GM19324 (cell line): ENCODE data around the gene KRTAP5-9.
"Not testable (repeated sequence)": the region's sequence is repeated elsewhere in the genome, so short reads cannot be mapped to it uniquely, and the experiment has no call there.

ENCODE experiments used
- ATAC-seq: cut with Tn5 transposase; IDR thresholded peaks from one replicate; pipeline ENCODE4 v1.9.1; 2021; ENCODE audit warnings: mild to moderate bottlenecking, moderate library complexity; ENCODE audit not compliant: unreplicated experiment, low FRiP score

Gene KRTAP5-9

DNA sequence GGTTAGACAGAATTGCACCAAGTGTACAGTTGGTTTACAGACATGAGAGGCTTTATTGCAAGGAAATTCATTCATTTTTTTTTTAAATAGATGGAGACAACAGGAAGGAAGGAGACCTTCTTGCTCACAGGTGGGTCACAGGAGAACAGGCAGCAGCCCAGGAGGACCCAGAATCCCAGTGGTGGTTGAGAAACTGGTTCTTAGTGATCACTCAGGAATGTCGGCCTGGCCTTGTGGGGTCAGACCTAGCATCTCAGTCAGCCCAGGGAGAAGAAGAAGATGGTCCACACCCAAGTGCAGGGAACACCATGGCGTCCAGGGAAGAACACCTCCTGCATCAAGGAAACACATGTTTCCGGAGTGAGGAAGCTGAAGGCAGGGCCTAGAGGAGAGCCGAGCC lies 33.6 kb downstream of the KRTAP5-9 start:
- ATAC-seq, result no peak

- ATAC-seq, result no peak
These were observed 34.2 kb downstream of the KRTAP5-9 start, which contains the start of gene KRTAP5-11 for GRCh38 chr11:71582309-71582895. KRTAP5-11 (minus strand) TSS chr11:71582875; CDS start chr11:71582837, 38 bp downstream.

- not testable (repeated sequence) for ATAC-seq
These were observed 34.7 kb downstream of the KRTAP5-9 start for GRCh38 chr11:71582969-71583368.

DNA sequence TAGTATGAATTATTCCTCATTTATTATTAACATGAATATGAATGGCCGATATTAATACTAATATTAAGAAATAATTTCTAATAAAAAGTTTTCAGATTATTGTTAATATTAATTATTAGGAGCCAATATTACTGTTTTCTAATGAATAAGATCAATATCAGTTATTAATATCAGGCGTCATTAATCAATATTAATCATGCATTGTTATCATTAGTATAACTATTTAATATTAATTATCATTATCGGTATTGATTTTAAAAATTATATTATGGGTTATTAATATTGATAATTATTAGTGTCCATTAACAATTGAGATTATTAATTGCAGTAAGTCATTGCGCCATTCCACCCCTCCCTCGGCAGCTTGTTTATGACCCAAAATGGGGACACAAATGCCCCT lies 37.5 kb downstream of the KRTAP5-9 start:
- not testable (repeated sequence) for ATAC-seq

- not testable (repeated sequence) for ATAC-seq
These were observed 40.1 kb downstream of the KRTAP5-9 start for GRCh38 chr11:71588314-71588713.

DNA sequence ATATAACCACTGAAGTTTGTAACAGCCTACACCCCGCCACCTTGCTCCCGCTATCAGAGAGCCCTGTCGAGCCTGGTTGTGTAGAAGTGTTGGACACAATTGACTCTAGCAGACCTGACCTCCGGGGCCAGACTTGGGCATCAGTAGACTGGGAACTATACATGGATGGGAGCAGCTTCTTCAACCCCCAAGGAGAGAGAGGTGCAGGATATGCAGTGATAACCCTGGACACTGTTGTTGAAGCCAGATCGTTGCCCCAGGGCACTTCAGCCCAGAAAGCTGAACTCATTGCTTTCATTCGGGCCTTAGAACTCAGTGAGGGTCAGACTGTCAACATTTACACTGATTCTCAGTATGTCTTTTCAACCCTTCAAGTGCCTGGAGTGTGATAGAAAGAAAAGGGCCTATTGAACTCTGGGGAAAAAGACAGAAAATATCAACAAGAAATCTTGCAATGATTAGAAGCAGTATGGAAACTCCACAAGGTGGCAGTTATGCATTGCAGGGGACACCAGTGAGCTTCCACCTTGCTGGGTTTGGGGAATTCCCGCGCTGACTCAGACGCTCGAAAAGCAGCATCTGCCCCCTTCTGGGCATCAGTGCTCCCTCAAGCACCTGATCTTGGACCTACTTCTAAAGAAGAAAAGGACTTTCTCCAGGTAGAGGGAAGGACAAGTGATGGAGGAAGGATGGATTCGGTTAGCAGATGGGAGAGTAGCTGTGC lies 40.8 kb downstream of the KRTAP5-9 start:
- ATAC-seq, result not testable (repeated sequence)

DNA sequence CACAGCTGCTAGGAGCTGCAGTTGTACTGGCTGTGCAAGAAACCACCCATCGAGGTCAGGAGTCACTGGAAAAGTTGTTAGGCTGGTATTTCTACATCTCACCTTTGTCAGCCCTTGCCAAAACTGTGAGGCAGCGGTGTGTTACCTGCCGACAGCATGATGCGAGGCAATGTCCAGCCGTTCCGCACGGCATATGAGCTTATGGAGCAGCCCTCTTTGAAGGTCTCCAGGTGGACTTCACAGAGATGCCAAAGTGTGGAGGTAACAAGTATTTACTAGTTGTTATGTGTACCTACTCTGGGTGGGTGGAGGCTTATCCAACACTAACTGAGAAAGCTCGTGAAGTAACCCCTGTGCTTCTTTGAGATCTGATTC lies 41.3 kb downstream of the KRTAP5-9 start:
- not testable (repeated sequence) for ATAC-seq
